IMR-90 (cell line): ENCODE results near the gene TNFRSF14.

Experiments
- CTCF ChIP-seq: conservative IDR thresholded peaks from 2 replicates; pipeline ENCODE4 v1.5.1; 2012; ENCODE audit warnings: mild to moderate bottlenecking, low read depth, low read length, improper control_type of control experiment
- ELK1 ChIP-seq: fragments of 150-350 bp; IDR thresholded peaks from 2 replicates; pipeline ENCODE4 v1.6.1; 2016; ENCODE audit warnings: low read depth, mild to moderate bottlenecking, low read length, moderate library complexity, borderline replicate concordance
- FOS ChIP-seq: fragments of 150-350 bp; IDR thresholded peaks from 2 replicates; pipeline ENCODE4 v1.6.1; 2016; ENCODE audit warnings: low read depth, low read length
- MAFK ChIP-seq: IDR thresholded peaks from 2 replicates; pipeline ENCODE4 v1.6.1; 2012; ENCODE audit warnings: low read depth, low read length, improper control_type of control experiment
- NFE2L2 ChIP-seq: fragments of 150-350 bp; IDR thresholded peaks from 2 replicates; pipeline ENCODE4 v1.6.1; 2016; ENCODE audit warnings: low read depth, mild to moderate bottlenecking, low read length
- POLR2A ChIP-seq: IDR thresholded peaks from 2 replicates; pipeline ENCODE4 v1.6.1; 2012; ENCODE audit warnings: mild to moderate bottlenecking, low read depth, low read length
- RAD21 ChIP-seq: IDR thresholded peaks from 2 replicates; pipeline ENCODE4 v1.6.1; 2012; ENCODE audit warnings: low read length, improper control_type of control experiment
- RCOR1 ChIP-seq: IDR thresholded peaks from 2 replicates; pipeline ENCODE4 v1.6.1; 2012; ENCODE audit warnings: mild to moderate bottlenecking, low read length, improper control_type of control experiment; ENCODE audit not compliant: insufficient replicate concordance
- RFX5 ChIP-seq: IDR thresholded peaks from 2 replicates; pipeline ENCODE4 v1.8.0; 2012; ENCODE audit warnings: low read depth, mild to moderate bottlenecking, low read length, moderate library complexity
- SMC3 ChIP-seq: fragments of 150-350 bp; IDR thresholded peaks from 2 replicates; pipeline ENCODE4 v1.6.1; 2016; ENCODE audit warnings: low read depth, mild to moderate bottlenecking, antibody characterized with exemption, low read length, moderate library complexity
- USF2 ChIP-seq: fragments of 150-350 bp; IDR thresholded peaks from 2 replicates; pipeline ENCODE4 v1.6.1; 2017; ENCODE audit warnings: mild to moderate bottlenecking, antibody characterized with exemption, low read length, low read depth

GRCh38 chr1:2509589-2509988 lies 46.6 kb upstream of the TNFRSF14 start:
- TF ChIP-seq CTCF: no peak
- TF ChIP-seq RAD21: no peak
- TF ChIP-seq POLR2A: no peak
- no peak for TF ChIP-seq RCOR1
- no peak for TF ChIP-seq ELK1
- no peak for TF ChIP-seq MAFK
- TF ChIP-seq FOS: no peak
- no peak for TF ChIP-seq USF2
- no peak for TF ChIP-seq NFE2L2
- no peak for TF ChIP-seq SMC3
- TF ChIP-seq RFX5: no peak
